SK-N-SH (cell line): ENCODE data around the gene BIRC7.

Source experiments
- CTCF ChIP-seq: fragments of 200-600 bp; sonication (generic); IDR thresholded peaks from 2 replicates; pipeline ENCODE4 v1.6.1; 2017; ENCODE audit warnings: antibody characterized with exemption, mild to moderate bottlenecking, moderate library complexity
- EZH2phosphoT487 ChIP-seq: fragments of 200-600 bp; sonication (generic); IDR thresholded peaks from 2 replicates; pipeline ENCODE4 v1.6.1; 2017; ENCODE audit warnings: low read depth, mixed run types, mild to moderate bottlenecking, antibody characterized with exemption, moderate library complexity, borderline replicate concordance
- FOSL2 ChIP-seq: IDR thresholded peaks from 2 replicates; pipeline ENCODE4 v1.4.0; 2012; ENCODE audit warnings: low read depth, mild to moderate bottlenecking, moderate library complexity, borderline replicate concordance
- POLR2AphosphoS5 ChIP-seq: IDR thresholded peaks from 2 replicates; pipeline ENCODE4 v1.6.1; 2012; ENCODE audit warnings: low read depth, low read length
- RFX5 ChIP-seq: IDR thresholded peaks from 2 replicates; pipeline ENCODE4 v1.6.1; 2012; ENCODE audit warnings: mild to moderate bottlenecking, improper control_type of control experiment, low read length
- SIN3A ChIP-seq: IDR thresholded peaks from 2 replicates; pipeline ENCODE4 v1.6.1; 2012; ENCODE audit warnings: low read depth, mild to moderate bottlenecking, low read length, moderate library complexity, borderline replicate concordance
- SMC3 ChIP-seq: IDR thresholded peaks from 2 replicates; pipeline ENCODE4 v1.6.1; 2012; ENCODE audit warnings: low read depth, low read length, improper control_type of control experiment
- TCF12 ChIP-seq: IDR thresholded peaks from 2 replicates; pipeline ENCODE4 v1.4.0; 2012
- ZBTB33 ChIP-seq: IDR thresholded peaks from 2 replicates; pipeline ENCODE4 v1.4.0; 2012; ENCODE audit warnings: low read depth, borderline replicate concordance

- TF ChIP-seq ZBTB33 = 0 out of 2 replicates have a peak, but pooled peaks have one; percentile 43
- TF ChIP-seq EZH2phosphoT487 = no peak
- no peak for TF ChIP-seq SMC3
- TF ChIP-seq CTCF = no peak
- no peak for TF ChIP-seq SIN3A
- TF ChIP-seq POLR2AphosphoS5 = peak; percentile 47
- TF ChIP-seq TCF12 = no peak
- TF ChIP-seq RFX5 = no peak
- no peak for TF ChIP-seq FOSL2
Observed at GRCh38 chr20:63216041-63216848, 19.5 kb upstream of the BIRC7 start, which contains the start of gene YTHDF1.
